HG03558 (cell line): Measurements from ENCODE around the gene CACNA2D3.

Experiments
- ATAC-seq: cut with Tn5 transposase; IDR thresholded peaks from one replicate; pipeline ENCODE4 v1.9.1; 2021; ENCODE audit warnings: moderate number of reproducible peaks; ENCODE audit not compliant: unreplicated experiment; ENCODE audit errors: extremely low read depth

Gene CACNA2D3

DNA sequence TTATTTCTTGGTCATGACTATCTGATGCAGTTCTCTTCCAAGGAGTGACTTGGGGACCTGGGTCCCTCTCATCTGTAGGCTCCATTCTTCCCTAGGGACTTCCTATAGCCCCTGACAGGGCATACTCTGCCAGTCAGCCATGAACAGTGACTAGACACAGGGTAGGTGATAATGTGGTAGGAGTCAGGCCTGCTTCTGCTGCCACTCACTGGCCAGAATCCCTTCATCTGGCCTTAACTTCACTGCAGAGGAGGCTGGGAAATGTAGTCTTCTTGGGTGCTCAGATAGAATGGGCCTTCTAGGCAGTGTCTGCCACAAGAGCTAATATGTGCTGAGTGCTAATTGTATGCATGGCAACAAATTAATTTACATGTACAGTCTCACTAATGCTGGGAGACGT is 84.5 kb downstream of the CACNA2D3 start:
- ATAC-seq, result no peak

DNA sequence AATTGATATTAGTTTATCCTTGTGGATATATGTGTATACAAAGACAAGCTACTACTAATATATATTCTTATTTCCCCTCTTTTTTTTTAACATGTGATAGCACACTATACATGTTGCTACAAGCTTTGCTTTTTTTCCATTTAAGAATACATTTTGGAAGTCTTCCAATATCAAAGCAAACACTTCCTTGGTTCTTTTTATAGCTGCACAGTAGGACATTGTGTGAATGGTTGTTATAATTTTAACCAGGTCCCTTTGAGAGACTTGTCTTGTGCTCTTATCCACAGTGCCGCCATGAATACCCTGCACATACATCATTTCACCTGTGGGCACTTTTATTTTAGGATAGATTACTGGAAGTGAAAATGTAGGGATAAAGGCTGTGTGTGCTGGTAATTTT is 88.7 kb downstream of the CACNA2D3 start:
- no peak for ATAC-seq

- ATAC-seq, result no peak
These were observed 90.4 kb downstream of the CACNA2D3 start for GRCh38 chr3:54212723-54213122.

- no peak for ATAC-seq
These were observed 91.6 kb downstream of the CACNA2D3 start for GRCh38 chr3:54213907-54214306.

DNA sequence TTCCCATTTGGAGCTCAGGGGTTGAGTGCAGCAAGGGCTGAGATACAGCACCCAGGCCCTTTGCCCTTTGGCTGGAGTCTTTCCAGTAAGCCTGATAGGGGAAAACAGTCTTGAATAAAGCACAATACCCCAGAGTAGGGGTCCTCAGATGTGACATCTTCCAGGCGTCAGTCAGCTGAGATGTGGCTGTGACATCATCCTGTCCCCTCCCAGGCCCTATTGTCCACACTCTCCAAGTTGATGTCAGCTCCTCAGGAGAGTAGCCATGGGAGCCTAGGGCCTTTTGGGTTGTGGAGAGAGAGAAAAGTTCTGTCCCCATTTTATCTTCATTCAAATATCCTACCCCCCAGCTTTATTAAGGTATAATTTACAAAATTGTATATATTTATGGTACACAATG is 92.5 kb downstream of the CACNA2D3 start:
- ATAC-seq, result no peak

DNA sequence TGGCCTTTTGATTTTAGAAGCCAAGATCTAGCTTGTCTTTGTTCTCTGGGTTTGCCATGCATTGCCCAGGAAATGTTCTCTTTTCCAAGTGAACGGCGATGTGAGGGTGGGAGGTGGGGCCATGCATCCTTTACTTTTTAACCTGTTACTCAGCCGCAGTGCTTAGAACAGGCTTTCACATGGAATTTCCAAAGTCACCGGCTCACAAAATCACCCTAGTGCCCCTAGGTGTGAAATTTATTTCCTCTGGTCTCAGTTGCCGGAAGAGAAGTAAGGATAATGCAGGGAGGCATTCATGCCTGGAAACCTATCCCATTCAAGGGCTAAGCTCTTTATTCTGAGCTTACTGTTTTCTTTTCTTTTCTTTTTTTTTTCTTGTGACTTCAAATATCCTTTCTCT is 93.2 kb downstream of the CACNA2D3 start:
- no peak for ATAC-seq

- ATAC-seq, result no peak
These were observed 95.5 kb downstream of the CACNA2D3 start for GRCh38 chr3:54217828-54218227.

- no peak for ATAC-seq
These were observed 100.0 kb downstream of the CACNA2D3 start for GRCh38 chr3:54222316-54222715.

DNA sequence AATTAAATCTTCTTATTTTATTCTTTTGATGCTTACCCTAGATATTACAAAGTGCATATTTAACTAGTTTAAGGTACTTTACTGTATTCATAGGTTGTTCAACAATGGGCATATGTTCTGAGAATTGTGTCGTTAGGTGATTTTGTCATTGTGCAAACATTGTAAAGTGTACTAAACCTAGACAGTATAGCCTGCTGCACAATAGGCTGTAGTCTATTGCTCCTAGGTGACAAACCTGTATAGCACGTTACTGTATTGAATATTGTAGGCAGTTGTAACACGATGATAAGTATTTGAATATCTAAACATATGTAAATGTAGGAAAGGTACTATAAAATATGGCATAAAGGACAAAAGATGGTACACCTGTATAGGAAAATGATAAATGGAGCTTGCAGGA is 100.7 kb downstream of the CACNA2D3 start:
- no peak for ATAC-seq

DNA sequence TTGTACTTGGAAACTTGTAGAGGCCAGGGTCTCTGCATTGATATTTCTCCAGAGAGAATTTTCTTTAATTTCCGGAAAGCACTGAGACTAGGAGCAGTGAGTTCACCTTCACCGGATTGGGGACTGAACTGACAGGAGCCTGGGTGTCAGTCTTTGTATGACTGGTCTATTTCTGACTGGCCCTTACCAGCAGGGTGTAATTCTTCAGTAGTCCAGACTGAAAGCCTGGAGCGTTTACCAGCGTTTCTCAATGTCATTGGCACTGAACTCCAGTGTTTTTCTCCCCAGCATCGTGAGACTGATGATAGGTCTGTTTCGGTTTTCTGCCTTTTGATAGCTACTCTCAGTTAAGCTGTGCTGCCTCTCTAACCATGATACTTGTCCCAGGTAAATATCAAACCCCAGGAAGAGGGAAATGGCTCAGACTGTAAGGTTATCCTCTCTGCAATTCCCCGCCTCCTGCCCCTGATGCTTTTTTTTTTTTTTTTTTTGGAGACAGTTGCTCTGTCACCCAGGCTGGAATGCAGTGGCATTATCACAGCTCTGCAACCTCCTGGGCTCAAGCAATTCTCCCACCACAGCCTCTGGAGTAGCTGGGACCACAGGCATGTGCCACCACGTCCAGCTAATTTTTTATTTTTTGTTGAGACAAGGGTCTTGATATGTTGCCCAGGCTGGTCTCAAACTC is 103.6 kb downstream of the CACNA2D3 start:
- no peak for ATAC-seq

DNA sequence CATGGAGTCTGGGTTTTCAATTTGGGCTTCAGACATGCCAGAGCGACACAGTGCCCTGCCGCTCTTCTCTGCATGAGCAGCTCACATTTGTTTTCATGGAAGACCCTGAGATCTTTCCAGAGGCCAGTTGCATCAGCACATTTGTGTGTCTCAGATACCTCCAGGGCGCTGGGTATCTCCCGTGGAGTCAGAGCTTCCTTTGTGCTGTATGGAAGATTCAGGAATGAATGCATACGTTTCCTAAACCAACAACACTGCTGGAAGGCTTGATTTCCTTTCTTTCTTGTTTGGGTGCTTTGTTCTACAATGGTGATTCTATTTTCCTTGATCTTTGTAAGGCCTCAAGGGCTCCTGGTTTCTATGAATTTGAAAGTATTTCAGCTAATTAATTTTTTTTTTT is 106.5 kb downstream of the CACNA2D3 start:
- ATAC-seq, result no peak

- ATAC-seq, result no peak
These were observed 110.3 kb downstream of the CACNA2D3 start for GRCh38 chr3:54232618-54233017.

DNA sequence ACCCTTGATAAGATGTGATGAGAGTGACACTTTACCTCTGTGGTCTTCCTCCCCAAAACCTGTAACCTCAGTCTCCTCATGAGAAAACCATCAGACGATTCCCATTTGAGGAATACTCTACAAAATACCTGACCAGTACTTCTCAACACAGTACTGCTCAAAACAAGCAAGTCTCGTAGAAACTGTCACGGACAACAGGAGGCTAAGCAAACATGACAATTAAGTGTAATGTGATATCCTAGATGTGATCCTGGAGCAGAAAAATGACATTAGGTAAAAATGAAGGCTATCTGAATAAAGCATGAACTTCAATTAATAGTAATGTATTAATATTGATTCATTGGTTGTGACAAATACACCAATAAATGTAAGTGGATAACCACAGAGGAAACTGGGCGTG is 113.6 kb downstream of the CACNA2D3 start:
- ATAC-seq, result no peak

GRCh38 chr3:54237109-54237508 is 114.8 kb downstream of the CACNA2D3 start:
- no peak for ATAC-seq

DNA sequence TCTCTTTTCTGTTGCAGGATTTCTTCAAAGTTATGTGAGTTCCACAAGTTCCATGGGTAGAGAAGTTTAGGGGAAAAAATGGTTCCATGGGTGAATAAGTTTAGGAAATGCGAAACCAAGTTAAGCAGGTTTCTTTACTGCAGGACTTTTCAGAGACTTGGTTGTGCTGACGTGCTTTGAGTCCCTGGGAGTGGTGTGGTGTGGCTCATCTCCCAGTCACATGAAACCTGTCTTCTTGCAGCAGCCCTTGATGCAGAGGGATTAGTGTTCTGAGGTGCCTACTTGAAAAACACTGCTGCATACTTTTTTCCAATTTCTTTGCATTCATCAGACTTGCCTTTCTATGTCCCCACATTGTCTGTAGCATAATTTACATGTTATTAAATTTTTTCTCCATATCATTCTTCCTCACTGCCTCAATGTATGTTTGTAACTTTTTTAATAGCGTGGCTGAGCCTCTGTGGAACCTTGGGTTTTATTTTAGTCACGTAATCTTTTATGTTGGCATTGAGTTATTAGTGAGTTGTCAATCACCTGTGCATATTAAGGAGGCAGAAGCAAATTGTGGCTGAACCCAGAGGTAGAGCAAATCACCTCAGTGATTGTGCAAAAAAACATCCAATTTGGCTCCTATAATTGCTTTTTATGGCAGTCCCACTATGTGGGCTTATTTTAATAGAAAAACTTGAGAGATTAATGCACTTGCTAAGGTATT is 115.6 kb downstream of the CACNA2D3 start:
- ATAC-seq, result no peak

DNA sequence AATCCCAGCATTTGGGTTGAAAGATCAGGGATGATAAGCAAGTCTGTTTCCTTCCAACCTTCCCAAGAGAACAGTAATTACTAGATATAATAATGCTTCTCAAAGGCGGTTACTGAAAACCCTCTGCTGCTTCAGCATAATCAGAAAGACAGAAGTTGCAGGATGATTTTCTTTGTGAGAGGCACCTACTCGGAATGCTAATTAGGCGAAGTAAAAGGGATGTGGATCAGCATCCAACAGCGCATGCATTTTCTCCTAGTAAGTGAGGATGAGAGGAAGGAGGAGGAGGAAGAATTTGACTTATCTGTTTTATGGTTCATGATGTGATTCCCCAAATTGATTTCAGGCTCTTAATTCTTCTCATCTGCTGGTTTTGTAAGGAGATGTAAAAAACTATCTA is 118.0 kb downstream of the CACNA2D3 start:
- no peak for ATAC-seq

DNA sequence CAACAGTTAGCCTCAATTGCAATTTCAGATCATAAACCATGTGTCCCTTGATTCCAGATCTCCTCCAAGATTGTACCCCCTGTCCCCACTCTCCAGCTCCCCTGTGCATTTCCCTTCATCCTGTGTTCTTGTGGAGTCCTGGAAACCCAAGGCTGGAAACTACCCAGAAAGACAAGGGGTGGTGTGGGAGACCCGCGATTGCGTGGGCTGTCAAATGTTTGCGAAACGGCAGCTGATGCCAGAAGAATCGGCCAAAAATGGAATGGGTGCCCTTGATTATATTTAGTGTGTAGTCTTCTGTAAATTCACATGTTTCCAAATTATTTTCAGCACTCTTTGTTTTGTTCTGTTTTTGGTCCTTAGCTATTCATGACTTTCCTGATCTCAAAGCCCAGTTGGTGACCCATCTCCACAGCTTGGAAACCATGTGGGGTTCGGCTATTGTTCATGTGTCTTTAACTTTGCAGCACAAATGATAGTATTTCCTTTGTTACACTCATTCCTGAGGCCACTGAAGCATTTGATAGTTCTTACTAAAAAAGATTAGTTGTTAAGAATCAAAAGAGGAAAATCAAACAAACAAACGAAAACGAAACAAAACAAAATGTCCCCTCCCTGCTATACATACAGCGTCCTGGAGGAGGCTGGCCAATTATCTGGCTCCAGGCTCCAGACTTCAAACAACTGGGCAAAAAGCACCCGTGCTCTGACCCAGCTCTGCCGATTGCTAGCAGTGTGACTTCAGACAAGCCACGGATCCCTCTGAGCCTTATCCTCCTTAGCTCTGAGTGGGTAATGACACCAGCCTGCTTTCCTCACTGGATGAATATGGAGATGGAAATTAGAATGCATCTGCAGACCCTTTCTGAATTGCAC is 120.9 kb downstream of the CACNA2D3 start:
- ATAC-seq, result no peak

- no peak for ATAC-seq
These were observed 121.8 kb downstream of the CACNA2D3 start for GRCh38 chr3:54243960-54244682.

DNA sequence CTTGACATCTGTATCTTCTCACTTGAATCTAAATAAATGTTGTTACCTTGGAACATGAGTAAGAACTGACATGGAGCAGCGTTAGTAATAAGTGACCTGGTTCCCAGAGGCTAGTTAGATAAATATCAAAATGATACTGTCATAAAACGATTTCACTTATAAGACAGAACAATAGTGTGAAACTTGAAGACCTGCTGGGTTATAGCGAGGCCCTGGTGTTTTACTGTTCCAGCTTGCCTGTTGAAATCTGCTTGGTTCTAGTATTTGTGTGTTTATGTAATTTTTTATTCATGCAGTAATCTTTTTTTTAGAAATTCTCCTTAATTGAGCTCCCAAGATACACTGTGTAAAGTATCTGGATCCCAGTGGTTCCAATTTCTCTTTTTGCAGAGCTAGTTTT is 129.4 kb downstream of the CACNA2D3 start:
- ATAC-seq, result no peak

DNA sequence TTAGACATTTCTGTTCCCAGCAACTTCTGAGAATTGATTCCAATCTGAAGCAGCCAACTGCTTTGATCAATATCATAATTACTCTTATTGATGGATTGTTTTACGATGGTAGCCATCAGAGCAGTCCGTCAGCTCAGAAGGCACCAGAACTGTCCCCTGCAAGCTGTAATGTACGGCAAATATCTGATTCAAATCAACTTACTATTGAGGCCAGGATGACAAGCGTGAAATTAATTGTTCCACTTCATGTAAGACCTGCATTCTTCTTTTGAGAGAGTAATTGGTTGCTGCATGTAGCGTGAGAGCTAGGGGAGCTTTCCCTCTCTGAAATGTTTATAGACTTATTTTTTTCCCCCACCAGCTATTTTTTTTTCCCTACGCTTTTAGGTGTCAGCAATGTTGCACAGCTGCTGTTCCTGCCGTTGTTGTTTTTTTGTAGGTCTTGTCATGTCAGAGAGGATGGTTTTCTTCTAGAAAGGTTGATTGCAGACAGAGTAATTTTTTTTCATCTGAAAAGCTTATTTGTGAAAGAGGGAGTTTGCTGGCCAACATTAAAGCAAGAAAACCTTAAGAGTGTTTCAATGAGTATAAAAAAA is 134.9 kb downstream of the CACNA2D3 start:
- ATAC-seq, result no peak
